HepG2 (cell line): ENCODE measurements around the gene FBXO9.

Source experiments
- POLR2A ChIP-seq, 2 experiments: IDR thresholded peaks; 2 replicates each; pipeline ENCODE4 v1.6.1; 2011; ENCODE audit warnings: low read depth in 2 of 2, low read length in 2 of 2, mild to moderate bottlenecking in 1 of 2, moderate library complexity in 1 of 2; ENCODE audit not compliant: insufficient read depth in 1 of 2
- ZKSCAN1 ChIP-seq: fragments of 150-350 bp; IDR thresholded peaks from 2 replicates; pipeline ENCODE4 v1.6.1; 2014; ENCODE audit warnings: low read length
- ZNF354B ChIP-seq: sonication (generic); formaldehyde crosslinking; IDR thresholded peaks from 2 replicates; pipeline ENCODE4 v1.8.0; 2022; ENCODE audit warnings: mild to moderate bottlenecking, missing genetic modification reagents
- TF ChIP-seq, protein P1 (sequence below): sonication (generic); formaldehyde crosslinking; IDR thresholded peaks from 2 replicates; pipeline ENCODE4 v1.5.0; 2020; ENCODE audit warnings: mild to moderate bottlenecking, missing genetic modification reagents, moderate library complexity

DNA sequence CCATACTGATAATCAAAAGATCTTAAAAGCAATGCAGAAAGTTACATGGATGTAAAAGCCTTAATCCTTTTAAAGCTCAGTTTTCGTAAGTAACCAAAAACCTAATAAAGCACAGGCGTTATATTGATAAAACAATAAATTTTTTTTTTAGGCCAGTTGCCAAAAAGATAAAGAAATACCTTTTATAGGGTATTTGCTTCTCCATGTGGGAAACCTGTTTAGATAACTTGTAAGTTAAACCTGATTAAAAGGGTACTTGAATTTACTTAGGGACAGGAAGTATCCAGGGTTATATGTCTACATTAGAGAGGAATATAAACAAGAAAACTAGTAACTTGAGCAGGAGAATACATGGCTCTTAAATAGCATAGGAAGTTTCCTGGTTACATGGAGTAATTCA is 21.1 kb downstream of the FBXO9 start:
- TF ChIP-seq POLR2A (IDR thresholded peaks at IDR 0.05; ENCODE audit: insufficient read depth in 1 of 2, low read depth in 2 of 2, low read length in 2 of 2) = no peak
- TF ChIP-seq ZKSCAN1 = no peak
- TF ChIP-seq, protein P1, sequence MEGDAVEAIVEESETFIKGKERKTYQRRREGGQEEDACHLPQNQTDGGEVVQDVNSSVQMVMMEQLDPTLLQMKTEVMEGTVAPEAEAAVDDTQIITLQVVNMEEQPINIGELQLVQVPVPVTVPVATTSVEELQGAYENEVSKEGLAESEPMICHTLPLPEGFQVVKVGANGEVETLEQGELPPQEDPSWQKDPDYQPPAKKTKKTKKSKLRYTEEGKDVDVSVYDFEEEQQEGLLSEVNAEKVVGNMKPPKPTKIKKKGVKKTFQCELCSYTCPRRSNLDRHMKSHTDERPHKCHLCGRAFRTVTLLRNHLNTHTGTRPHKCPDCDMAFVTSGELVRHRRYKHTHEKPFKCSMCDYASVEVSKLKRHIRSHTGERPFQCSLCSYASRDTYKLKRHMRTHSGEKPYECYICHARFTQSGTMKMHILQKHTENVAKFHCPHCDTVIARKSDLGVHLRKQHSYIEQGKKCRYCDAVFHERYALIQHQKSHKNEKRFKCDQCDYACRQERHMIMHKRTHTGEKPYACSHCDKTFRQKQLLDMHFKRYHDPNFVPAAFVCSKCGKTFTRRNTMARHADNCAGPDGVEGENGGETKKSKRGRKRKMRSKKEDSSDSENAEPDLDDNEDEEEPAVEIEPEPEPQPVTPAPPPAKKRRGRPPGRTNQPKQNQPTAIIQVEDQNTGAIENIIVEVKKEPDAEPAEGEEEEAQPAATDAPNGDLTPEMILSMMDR (CRISPR knock-in tag) = no peak
- no peak for TF ChIP-seq ZNF354B (CRISPR knock-in tag)
